ENCODE data around the gene FBLN1.
A peak's percentile ranks its signal among the peaks of the same experiment; 100 is the strongest.

The FBLN1 gene

GRCh38 chr22:45645150-45645525, 142.5 kb downstream of the FBLN1 start:
- peak overlapping the region; percentile 21; the same call in 1 of the 2 replicates for H2AFZ ChIP-seq (ENCODE audit: low read length)
- no peaks in the 10 kb centered on the region for H3K79me2 ChIP-seq (ENCODE audit: insufficient read depth, low read length)
- H3K27me3 ChIP-seq (ENCODE audit: insufficient read depth, low read length), result no peaks in the 10 kb centered on the region
- H3K9me3 ChIP-seq (ENCODE audit: low read length), result no peaks in the 10 kb centered on the region
- peak overlapping the region; percentile 19 for H3K27ac ChIP-seq (ENCODE audit: low read depth, low read length, poor library complexity, severe bottlenecking)
- peak overlapping the region; percentile 90 for H3K4me2 ChIP-seq (ENCODE audit: low read length)
- peak overlapping the region; percentile 59 for H3K4me3 ChIP-seq (ENCODE audit: low read depth, low read length, poor library complexity, severe bottlenecking)
- H3K4me1 ChIP-seq (ENCODE audit: insufficient read depth, low read length, severe bottlenecking), result peaks cover 41% of the 10 kb centered on the region
- no peak for TF ChIP-seq CTCF (IDR thresholded peaks at IDR 0.05; ENCODE audit: low read length)
- TF ChIP-seq EZH2 (IDR thresholded peaks at IDR 0.05; ENCODE audit: borderline replicate concordance, low read length), result no peak
- H3K9me2 ChIP-seq (ENCODE audit: low read depth, low read length), result no peaks in the 10 kb centered on the region
- no peaks in the 10 kb centered on the region for H3F3A ChIP-seq (ENCODE audit: insufficient read depth, low read length)
- peaks cover 7% of the 10 kb centered on the region; the same call in 1 of the 2 replicates for H3K36me3 ChIP-seq (ENCODE audit: insufficient read depth, low read length)
- peak overlapping the region; percentile 80 for H3K9ac ChIP-seq (ENCODE audit: low read length)
- H4K20me1 ChIP-seq (ENCODE audit: insufficient read depth, low read length), result no peaks in the 10 kb centered on the region

GRCh38 chr22:45645526-45646414, 143.1 kb downstream of the FBLN1 start:
- TF ChIP-seq CTCF (IDR thresholded peaks at IDR 0.05; ENCODE audit: low read length), result peak; percentile 86
- TF ChIP-seq EZH2 (IDR thresholded peaks at IDR 0.05; ENCODE audit: borderline replicate concordance, low read length), result no peak
- Histone ChIP-seq H3K9me2 (ENCODE audit: low read depth, low read length) (no peaks in the 10 kb centered on the region), H3K4me2 (ENCODE audit: low read length) (peak overlapping the region; percentile 90), H2AFZ (ENCODE audit: low read length) (peak overlapping the region; percentile 21; the same call in 1 of the 2 replicates), H3K4me3 (ENCODE audit: low read depth, low read length, poor library complexity, severe bottlenecking) (peak overlapping the region; percentile 59), H3K9me3 (ENCODE audit: low read length) (no peaks in the 10 kb centered on the region), H3K36me3 (ENCODE audit: insufficient read depth, low read length) (peaks cover 12% of the 10 kb centered on the region), H3F3A (ENCODE audit: insufficient read depth, low read length) (no peaks in the 10 kb centered on the region), H3K27ac (ENCODE audit: low read depth, low read length, poor library complexity, severe bottlenecking) (peak overlapping the region; percentile 87), H3K79me2 (ENCODE audit: insufficient read depth, low read length) (no peaks in the 10 kb centered on the region), H4K20me1 (ENCODE audit: insufficient read depth, low read length) (no peaks in the 10 kb centered on the region), H3K9ac (ENCODE audit: low read length) (peak overlapping the region; percentile 80), H3K4me1 (ENCODE audit: insufficient read depth, low read length, severe bottlenecking) (peaks cover 41% of the 10 kb centered on the region), H3K27me3 (ENCODE audit: insufficient read depth, low read length) (no peaks in the 10 kb centered on the region)

- Histone ChIP-seq H3K27me3 (ENCODE audit: insufficient read depth, low read length) (no peaks in the 10 kb centered on the region), H3K79me2 (ENCODE audit: insufficient read depth, low read length) (no peaks in the 10 kb centered on the region), H4K20me1 (ENCODE audit: insufficient read depth, low read length) (no peaks in the 10 kb centered on the region), H3K27ac (ENCODE audit: low read depth, low read length, poor library complexity, severe bottlenecking) (peak overlapping the region; percentile 87), H3K4me3 (ENCODE audit: low read depth, low read length, poor library complexity, severe bottlenecking) (peak overlapping the region; percentile 32), H3K36me3 (ENCODE audit: insufficient read depth, low read length) (peaks cover 12% of the 10 kb centered on the region), H2AFZ (ENCODE audit: low read length) (no peak overlapping the region), H3K4me1 (ENCODE audit: insufficient read depth, low read length, severe bottlenecking) (peaks cover 54% of the 10 kb centered on the region), H3K9me2 (ENCODE audit: low read depth, low read length) (no peaks in the 10 kb centered on the region), H3K9ac (ENCODE audit: low read length) (peak overlapping the region; percentile 61), H3K9me3 (ENCODE audit: low read length) (no peaks in the 10 kb centered on the region), H3F3A (ENCODE audit: insufficient read depth, low read length) (no peaks in the 10 kb centered on the region), H3K4me2 (ENCODE audit: low read length) (peak overlapping the region; percentile 64)
- TF ChIP-seq CTCF (IDR thresholded peaks at IDR 0.05; ENCODE audit: low read length) (no peak), EZH2 (IDR thresholded peaks at IDR 0.05; ENCODE audit: borderline replicate concordance, low read length) (no peak)
Measured at GRCh38 chr22:45647532-45648225, 145.0 kb downstream of the FBLN1 start.

Measured in OCI-LY1 (cell line).